Measurements from ENCODE around the gene LHX4.

The LHX4 gene

DNA sequence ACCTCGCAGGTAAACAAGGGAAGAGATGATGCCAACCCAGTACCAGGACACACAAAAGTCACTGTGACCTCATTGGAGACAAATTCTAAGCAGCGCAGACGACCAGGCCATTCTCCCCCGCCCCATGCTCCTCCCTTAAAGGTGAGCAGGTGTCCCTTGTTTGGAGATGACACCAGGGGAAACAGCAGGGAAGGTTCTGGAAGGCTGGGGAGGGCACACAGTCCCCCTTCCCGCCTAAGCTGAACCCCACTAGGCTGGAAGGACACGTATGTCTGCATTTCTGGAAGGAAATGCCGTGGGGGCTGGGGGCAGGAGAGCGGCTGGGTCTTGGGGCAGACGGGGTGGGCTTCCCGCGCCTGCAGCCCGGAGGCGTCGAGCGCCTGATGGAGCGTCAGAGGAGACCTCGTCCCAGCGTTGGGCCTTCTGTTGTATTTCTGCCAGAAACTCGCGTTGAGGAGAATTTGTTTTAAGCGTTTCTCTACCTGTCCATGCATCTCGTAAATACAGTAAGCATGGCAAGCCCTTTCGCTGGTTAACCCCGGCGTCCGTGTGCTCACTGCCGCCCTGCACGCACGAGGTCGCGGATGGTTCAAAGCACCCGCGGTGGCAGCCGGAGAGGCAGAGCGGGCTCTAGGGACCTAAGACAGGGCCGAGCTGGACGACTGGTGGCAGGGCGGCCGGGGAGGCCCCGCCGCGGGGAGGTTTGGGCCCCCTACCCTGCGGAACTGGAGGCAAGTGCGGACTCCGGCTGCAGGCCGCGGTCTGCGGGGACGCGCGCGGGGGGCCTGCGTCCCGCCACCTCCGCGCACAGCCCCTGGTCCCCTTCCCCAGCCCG is 1.2 kb upstream of the LHX4 start:
- DNase-seq: no peak

DNA sequence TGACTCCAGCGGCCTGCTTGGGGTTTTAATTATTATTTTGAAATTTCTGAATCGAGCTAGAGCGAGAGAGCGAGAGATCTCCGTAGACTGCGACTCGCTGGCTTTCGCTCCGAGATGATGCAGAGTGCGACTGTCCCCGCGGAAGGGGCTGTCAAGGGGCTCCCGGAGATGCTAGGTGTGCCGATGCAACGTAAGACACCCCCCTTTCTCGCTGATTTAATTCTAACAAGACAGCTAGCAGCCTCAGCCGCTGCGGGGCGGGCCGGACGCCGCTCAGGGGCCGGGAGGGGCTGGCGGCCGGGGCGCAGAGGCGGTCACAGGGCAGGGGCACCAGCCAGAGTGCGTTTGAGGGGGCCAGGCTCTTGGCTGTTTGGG is 339 bp downstream of the LHX4 start:
- no peak for DNase-seq

DNA sequence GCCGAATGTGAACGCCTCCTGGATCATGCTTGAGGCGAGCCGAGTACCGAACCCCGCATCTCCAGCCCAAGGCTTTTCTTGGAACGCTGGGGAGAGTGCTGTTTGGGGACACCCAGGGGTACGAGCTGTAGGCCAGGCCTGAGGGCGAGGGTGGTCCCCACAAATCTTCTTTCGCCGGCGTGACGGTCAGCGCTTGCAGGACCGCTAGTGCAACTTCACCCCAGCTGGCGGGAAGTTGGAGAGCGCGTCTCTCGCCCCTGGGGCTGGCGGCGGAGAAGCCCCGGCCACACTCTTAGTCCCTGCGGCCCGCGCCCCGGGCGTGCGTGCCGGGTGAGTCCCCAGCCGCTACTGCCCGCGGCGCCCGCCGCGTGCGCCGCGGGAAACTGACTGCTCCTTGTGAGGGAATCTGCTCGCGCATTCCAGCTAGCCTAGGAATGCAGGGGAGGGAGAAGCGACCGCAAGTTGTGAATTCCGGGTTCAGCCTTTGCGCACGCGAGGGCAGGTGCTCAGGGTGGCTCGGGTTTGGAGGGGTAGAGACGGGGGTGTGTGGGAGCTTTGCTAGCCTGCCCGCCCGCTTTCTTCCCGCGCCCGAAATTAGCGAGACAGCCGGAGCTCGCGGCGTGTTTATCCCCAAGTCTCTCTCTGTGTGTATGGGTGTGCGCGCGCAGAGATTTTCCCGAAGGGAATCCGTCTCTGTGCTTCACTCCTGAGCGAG is 884 bp downstream of the LHX4 start:
- DNase-seq: peak; percentile 90

DNA sequence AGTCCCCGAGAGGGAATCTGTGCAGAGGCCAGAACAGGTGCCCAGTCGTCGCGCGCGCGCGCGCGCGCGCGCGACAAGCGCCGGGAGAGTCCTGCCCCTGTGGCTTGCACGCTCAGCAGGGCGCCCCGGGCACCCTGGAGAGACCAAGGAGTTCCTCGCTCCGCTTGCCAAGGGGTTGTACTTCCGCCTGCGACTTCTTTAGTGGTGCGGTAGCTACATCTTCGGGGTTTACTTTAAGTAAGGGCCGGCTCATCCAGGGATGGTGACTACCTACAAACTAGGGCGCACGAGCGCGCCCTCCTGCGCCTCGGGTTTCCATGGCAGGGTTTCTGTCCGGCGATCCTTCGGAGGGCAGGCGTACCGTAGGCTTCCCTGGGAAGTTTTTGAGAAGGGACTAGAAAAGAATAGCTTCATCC is 1.4 kb downstream of the LHX4 start:
- peak; percentile 77 for DNase-seq

DNA sequence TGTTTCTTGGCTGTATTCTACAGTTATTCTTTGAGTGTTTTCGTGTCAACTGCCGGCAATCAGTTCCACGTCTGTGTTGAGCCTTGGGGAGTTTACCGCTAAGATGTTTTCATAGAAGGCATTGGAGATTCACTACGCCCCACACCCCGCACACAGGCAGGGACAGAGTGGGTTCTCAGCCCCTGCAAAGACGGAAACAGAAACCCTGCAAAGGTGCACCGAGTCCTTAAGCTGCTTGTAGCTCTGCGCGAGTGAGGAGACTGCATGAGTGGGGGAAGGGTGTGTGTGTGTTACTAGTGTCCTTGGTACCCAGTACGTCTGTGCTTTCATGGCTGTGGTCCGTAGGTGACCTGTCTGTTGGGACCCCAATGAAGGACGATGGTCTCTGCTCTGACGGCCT is 1.9 kb downstream of the LHX4 start:
- DNase-seq: no peak

DNA sequence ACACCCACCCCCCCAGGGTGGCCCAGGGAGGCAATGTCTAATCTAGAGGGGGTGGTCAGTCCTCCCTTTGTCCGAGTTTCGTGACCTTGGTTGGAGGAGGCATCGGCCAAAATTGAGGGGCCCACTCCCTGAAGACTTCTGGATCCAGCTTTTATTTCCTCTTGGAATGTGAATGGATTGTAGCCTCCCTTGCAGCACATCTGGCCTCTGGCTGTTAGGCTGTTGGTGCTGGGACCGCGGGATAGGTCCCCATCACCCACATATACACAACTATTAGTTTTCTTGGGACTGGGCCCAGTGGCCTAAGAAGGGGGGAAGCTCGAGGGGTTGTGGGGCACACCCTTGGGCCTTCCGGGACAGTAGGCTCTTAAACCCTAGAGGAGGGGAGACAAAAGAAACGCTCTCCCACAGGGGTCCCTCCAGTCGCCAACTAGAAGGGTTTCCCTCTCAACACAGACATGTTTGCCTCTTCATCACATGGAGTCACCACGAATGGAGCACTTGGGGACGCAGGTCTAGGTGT is 2.5 kb downstream of the LHX4 start:
- no peak for DNase-seq

DNA sequence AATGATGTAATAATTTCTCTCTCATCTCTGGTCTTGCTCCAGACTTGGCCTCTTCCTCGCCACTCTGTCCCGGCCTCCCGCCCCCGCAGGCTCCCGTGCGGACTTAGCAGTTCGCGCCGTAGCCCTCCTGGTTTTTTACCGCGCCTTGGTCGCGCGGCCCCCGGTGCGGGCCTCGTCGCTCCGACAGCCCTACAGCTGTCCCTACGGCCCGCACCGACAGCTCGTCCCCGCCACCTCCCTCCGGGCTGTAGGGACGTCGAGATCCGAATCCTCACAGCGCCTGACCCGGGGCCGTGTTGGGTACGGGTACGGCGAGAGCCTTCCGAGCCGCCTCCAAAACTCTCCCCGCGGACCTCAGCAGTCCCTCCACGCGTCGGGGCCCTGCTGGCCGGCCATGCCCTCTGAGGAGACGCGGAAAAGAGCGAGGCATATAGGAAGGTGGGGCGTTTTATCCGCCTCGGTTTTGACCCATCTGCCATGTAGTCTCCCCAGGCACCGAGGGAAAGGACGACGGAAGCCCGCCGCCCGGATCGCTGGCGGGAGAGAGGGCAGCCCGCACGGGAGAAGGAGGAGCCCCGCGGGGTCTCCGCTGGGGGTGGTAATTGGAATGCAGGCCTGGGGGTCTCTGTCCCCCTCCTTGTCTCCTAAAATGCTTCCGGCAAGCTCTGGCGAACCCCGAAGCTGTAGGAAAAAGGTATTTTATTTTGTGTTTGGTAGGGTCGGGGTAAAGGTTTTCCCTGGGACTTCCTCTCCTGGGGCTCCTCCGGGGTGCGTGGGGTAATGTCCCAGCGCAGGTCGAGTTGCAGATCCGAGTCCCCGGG is 3.3 kb downstream of the LHX4 start:
- no peak for DNase-seq

DNA sequence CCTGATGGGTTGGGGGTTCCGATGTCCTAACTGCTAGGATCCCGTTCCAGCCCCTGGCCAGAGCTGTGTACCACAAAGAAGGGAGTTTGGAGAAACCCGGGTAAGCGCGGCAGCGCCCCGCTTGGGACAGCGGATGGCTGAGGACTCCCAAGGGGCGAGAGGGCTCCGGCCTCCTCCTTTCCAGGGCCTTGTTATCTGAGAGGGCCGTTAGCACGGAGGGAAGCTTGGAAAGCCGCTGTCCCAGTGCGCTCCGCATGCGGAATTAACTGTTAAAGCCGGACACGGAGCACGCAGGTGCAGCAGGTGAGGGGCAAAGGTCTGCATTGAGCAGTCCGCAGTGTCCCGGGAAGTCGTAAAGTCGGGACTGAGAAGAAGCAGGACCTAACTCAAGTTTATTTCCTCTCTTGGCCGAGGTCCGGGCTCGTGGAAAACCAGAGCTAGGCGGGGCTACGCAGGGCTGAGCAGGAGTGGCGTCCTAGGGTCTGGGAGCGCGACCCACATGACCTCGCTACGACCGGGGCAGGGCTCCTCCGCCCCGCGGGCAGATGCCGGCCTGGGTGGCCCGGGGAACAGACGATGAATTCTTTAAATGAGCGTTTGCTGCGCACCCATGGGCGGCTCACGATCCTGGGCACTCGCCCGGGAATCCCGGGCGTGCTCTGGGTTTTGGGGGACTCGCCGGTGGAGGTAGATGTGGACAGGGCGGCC is 4.5 kb downstream of the LHX4 start:
- DNase-seq: no peak

DNA sequence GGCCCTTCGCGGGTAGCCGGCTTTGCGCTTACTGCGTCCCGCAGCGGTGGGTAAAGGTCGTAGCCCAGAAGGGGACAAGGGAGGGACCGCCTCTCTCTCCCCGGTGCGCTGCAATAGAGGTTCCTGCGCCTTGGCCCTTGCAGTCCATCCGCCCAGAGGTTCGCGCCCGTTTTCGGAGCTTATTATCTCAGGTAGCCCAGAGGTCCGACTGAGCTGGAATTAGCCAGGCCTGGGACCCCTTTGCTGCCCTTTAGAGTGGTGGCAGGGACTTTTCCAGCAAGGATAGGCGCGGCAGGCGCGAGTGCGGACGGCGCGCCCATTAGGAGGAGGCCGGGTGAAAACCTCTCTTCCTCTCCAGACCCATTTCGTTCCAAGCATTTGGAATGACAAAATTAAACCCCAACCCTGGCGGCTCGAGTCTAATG is 5.0 kb downstream of the LHX4 start:
- DNase-seq: no peak

DNA sequence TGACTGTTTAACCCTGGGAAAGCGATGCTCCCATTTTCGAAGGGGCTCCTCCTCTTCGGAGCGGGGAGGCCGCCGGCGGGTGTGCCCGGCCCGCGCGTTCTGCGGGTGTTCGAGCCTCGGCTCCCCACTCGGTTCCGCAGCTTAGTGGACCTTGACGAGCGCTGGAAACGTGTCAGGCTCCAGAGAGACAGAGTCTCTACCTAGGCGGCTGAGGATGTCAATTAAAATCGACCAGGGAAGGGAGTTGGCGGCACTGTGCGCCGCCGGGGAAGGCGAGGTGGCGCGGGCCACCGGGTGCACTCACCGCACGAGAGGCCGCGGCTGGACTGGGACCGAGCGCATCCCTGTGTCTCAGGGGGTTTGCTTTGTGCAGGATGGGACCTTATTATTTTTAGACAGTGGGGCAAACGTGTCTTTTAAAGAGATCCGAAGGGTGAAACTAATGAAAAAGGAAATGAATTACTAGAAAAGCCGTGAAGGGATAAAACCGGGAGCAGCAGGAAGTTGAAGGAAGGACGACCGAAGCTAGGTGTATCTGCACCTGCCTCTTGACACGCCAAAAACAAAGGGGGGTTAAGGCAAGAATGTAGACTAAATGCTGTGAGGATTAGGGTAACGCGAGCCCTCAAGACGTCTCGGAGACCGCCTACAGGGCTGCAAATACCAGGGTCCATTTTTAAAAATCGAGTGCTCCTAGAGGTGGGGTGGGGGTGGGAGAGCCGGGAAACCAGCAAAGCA is 5.6 kb downstream of the LHX4 start:
- no peak for DNase-seq

DNA sequence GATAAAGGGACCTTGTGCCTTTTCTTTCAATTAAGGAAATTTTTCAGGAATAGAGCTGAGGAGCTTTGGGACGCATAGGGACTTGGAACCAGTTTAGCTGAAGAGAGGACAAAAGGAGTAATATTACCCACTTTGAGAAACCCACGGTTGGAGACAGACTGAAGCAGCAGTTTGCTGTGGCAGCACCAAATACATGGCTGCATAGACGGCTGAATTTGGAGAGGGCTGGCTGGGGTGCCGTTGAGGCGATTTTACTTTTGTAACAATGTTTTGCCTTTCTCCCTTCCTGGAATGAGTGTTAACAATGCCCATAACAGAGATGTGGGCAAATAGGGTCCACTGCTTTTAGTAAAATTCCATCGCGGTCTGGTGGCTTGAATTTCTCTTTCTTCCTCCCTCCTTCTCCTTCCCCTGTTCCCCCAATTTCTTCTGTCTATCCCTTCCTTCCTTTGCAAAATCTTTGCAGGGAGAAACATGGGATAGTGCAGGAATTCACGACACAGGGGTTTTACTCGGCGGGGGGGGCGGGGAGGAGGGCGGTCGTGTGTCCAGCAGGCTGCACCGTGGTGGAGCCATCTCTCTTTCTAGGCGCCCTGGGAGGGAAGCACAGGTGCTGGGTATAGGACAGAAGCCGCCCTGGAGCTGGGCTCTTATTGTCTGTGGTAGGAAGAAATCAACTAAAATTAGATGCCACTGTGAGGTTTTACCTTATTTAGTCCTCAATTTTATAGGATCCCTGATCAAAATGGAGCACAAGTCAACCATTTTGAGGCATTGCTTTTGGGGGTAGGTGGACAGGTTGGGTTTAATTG is 6.8 kb downstream of the LHX4 start:
- no peak for DNase-seq

DNA sequence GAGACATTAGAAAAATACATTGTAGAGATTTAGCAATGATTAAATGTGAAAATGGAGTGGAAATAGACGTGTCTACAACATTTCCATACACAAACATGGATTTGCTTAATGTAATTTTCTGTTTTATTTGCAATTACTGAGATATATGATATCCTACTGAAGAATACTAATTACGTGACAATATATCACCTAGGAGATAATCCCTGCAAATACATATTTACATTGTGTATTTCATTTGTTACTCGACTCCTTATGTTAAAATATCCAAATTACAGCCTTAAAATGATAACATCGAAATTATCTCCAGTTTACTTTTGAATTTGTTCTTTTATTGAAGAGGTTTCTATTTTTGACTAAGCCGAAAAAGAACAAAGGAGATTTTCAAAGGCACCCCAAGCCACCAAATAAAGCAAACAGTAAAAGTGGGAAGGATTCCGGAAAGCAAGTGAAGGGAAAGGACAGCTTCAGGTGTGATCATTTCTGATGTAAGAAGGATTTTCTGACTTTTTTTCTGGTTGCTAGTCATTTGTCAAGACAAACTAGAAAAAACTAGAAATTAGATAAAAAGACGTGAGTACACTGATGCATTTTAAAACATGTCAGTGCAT is 7.9 kb downstream of the LHX4 start:
- no peak for DNase-seq

DNA sequence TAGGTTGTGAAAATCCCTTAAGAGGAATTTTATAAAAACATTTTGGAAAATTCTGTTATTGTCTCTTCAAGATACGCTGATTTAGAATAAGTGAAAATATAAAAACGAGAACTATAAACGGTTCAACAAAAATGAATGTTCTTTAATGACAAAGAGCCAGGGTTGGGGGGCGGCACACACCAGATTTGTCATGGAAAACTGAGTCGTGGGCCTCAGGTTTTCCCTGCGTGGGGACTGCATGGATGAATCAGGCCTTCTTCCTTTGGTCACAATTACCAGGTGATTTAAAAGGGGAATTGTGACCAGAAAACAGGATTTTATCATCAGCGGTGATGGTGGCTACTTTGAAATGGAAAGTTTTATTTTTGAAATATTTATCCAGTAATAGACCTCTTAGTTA is 8.6 kb downstream of the LHX4 start:
- DNase-seq: no peak

DNA sequence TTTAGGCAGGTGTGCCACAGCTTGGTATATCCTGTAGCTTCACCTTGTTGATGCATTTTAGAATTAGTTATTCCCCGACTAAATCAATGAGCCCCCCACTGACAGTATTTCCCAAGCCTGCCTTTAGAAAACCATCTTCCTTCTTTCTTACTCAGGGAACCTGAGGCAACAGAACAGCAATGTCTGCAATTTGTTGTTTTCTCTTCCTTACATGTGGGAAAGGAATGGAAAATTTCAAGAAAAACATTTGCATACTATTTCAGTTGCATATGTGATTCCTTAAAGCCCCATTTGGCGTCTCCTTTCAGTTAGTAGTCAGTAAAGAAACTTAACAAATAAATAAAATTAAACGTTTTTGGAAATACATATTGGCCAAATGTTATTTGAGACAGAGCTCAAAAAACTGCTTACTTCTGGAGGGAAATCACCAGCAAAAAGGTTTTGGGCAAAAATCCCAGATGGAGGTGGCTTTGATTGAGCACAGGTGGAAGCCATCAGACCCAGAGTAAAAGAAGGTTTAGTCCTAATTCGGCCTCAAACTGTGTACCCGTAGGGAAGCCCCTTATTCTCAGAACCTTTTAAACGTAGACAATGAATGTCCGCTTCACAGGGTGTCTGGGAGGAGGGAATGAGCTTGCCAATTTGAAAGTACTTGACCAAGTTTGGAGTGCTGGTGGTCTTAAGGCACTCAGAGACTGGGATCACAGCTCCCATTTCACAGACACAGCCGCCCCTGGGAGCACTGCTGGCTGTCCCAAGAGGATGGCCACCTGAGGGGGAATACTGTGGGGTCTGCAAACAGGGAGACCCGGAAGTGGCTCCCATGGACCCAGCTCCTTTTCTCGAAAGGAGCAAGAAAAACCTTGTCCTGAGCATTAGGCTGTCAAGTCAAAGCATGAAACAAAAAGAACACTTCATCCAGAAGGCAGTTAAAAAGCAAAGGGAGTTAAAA is 9.4 kb downstream of the LHX4 start:
- no peak for DNase-seq

DNA sequence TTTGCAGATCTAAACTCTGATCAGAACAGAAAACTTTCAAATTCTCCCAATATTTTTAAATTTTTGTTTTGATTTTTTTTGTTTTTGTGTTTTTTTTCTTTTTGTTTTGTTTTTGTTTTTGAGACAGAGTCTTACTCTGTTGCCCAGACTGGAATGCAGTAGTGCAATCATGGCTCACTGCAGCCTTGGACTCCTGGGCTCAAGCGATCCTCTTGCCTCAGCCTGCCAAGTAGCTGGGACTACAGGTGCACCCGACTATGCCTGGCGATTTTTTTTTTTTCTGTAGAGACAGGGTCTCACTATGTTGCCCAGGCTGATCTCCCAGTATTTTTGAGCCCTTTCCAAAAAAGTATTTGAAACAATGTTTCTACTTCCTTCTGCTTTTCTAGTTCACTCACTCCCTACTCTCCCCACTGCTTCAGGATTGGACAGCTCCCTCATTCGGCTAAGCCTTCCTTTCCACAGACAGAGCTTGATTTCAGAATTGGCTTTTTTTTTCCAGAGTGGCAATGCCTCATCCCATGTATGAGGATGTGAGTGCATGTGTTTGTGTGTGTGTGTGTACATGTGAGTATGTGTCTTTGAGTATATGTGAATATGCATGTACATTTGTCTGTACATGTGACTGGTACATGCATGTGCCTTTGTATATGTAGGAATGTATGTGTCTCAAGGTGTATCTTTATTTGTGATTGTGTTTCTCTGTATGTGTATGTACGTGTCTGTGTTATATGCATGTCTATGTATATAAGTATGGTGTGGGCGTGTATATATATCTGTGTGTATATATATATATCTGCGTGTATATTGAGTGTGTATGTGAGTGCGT is 11.9 kb downstream of the LHX4 start:
- DNase-seq: no peak

DNA sequence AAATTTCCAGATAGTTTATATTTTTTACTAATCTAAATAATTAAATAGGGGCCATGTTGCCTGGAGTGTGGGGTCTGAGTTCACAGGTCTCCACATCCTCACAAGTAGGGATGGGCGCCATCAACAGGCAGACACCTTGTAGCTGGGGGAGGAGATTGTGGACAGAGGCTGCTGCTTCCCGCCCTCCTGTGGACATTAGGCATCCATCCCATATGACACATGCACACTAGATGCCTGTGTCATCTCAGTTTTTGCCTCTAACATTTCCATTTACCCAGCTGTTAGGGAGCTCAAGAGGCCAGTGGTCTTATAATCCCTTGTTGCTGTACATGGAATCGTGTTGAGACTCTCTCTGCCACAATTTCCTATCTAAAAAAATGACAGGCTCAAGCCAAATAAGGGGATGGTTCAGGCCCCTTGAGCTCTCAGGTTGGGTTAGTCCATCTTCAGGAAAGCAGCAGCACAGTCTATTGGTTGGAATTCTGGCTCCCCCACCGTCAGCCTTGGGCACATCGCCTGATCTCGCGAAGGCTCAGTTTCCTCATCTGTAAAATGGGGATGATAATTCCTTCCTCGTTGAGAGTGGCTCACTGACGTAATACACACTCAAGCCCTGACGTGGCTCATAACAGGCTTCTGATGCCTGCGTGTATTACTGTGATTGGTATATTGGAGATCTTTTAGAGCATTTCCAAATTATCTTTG is 13.6 kb downstream of the LHX4 start:
- DNase-seq: no peak

DNA sequence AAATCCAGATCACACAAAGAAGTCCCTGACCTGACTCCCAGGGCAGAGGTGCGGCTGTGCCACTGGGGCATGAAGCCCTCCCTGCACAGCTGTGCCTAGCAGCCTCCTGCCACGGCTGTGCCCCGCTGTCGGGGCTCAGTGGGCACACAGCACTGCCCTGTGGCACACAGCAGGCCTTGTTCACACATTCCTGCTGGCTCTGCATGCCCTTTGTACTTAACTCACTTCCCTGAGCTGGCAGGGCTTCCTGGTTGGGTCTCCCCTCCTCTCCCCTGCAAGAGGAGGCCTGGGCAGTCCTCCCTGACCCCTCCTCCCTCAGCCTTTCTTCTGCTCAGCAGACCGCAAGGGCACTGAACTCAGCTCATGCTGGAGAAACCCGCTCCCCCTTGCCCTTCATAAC is 14.8 kb downstream of the LHX4 start:
- no peak for DNase-seq

DNA sequence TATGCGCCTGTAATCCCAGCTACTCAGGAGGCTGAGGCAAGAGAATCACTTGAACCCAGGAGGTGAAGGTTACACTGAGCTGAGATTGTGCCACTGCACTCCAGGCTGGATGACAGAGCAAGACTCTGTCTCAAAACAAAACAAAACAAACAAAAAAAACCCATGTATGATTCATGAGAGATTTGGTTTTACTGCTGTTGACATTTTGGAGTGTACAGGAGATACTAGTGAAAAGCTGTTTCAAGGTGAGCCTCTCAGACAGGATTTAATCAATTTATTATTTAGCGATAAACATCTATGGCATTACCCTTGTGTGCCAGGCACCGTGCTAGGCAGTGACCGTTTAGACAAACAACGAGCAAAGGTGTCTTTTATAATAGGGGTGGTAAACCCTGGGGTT is 16.5 kb downstream of the LHX4 start:
- no peak for DNase-seq

Measured in NCI-H226 (cell line).